ENCODE results near the gene DENND4A.

GRCh38 chr15:65806397-65806796 is 14.3 kb upstream of the DENND4A start:
- TF ChIP-seq POLR2A (IDR thresholded peaks at IDR 0.05) (no peak), CTCF (IDR thresholded peaks at IDR 0.05 in 8 of 11, conservative IDR thresholded peaks at IDR 0.05 in 3 of 11) (no peak), POLR2AphosphoS5 (IDR thresholded peaks at IDR 0.05) (no peak)

All from spleen (tissue), 7 donors.